ENCODE data around the gene FGGY.

DNA sequence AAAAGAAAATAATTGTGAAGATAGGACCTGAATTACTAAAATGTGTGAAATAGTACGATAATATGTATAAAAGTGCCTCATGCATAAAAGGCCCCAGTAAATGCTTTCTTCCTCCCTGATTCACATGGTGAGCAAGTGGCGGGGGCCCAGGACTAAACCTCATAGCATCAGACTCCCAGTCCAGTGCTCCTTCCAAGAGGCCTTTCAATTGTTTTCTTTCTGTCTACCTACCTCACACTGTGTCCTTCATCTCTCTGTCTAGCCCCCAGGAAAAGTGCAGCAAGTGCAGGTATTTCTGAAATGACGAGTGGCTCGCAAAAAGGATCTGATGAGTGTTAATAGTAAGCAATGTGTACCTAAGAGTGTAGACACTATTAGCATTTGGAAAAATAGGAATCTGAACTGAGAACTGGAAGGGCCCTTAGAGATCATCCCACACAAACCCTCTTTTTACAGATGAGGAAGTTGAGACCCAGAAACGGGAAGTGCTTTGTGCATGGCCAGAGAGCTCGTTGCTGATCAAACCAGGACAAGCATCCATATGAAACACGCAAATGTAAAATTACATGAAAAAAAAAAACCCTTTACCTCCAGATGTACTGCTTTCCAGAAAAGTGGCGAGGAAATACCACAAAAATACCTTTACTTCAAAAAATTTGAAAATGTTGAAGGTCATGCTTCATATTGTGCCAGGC is 399.7 kb downstream of the FGGY start:
- TF ChIP-seq CTCF (IDR thresholded peaks at IDR 0.05; ENCODE audit: low read depth, low read length, missing input control) (no peak), MAX (IDR thresholded peaks at IDR 0.05) (no peak), FOXA2 (IDR thresholded peaks at IDR 0.05) (no peak), HNF4A (conservative IDR thresholded peaks at IDR 0.05) (no peak), ATF3 (IDR thresholded peaks at IDR 0.05) (no peak), JUND (IDR thresholded peaks at IDR 0.05) (no peak), GABPA (IDR thresholded peaks at IDR 0.05 in 1 of 2, conservative IDR thresholded peaks at IDR 0.05 in 1 of 2) (no peak)
- TF ChIP-seq, protein P1, sequence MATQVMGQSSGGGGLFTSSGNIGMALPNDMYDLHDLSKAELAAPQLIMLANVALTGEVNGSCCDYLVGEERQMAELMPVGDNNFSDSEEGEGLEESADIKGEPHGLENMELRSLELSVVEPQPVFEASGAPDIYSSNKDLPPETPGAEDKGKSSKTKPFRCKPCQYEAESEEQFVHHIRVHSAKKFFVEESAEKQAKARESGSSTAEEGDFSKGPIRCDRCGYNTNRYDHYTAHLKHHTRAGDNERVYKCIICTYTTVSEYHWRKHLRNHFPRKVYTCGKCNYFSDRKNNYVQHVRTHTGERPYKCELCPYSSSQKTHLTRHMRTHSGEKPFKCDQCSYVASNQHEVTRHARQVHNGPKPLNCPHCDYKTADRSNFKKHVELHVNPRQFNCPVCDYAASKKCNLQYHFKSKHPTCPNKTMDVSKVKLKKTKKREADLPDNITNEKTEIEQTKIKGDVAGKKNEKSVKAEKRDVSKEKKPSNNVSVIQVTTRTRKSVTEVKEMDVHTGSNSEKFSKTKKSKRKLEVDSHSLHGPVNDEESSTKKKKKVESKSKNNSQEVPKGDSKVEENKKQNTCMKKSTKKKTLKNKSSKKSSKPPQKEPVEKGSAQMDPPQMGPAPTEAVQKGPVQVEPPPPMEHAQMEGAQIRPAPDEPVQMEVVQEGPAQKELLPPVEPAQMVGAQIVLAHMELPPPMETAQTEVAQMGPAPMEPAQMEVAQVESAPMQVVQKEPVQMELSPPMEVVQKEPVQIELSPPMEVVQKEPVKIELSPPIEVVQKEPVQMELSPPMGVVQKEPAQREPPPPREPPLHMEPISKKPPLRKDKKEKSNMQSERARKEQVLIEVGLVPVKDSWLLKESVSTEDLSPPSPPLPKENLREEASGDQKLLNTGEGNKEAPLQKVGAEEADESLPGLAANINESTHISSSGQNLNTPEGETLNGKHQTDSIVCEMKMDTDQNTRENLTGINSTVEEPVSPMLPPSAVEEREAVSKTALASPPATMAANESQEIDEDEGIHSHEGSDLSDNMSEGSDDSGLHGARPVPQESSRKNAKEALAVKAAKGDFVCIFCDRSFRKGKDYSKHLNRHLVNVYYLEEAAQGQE (IDR thresholded peaks at IDR 0.05) = no peak
- TF ChIP-seq, protein P2, sequence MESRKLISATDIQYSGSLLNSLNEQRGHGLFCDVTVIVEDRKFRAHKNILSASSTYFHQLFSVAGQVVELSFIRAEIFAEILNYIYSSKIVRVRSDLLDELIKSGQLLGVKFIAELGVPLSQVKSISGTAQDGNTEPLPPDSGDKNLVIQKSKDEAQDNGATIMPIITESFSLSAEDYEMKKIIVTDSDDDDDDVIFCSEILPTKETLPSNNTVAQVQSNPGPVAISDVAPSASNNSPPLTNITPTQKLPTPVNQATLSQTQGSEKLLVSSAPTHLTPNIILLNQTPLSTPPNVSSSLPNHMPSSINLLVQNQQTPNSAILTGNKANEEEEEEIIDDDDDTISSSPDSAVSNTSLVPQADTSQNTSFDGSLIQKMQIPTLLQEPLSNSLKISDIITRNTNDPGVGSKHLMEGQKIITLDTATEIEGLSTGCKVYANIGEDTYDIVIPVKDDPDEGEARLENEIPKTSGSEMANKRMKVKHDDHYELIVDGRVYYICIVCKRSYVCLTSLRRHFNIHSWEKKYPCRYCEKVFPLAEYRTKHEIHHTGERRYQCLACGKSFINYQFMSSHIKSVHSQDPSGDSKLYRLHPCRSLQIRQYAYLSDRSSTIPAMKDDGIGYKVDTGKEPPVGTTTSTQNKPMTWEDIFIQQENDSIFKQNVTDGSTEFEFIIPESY (IDR thresholded peaks at IDR 0.05) = no peak

All from liver (tissue), 3 donors.